ENCODE data around the gene MXRA8. TPM values are rescaled to one million over a fixed set of nuclear protein-coding genes. Genes with fewer than 3 reads are reported as not detected.

The MXRA8 gene
- total and polyA plus RNA-seq, 9 of the 15 experiments (the other 6 are each of a cell fraction or from before 2014, with no cell fraction given): 0.66 to 11.3 (median 6.3) TPM

DNA sequence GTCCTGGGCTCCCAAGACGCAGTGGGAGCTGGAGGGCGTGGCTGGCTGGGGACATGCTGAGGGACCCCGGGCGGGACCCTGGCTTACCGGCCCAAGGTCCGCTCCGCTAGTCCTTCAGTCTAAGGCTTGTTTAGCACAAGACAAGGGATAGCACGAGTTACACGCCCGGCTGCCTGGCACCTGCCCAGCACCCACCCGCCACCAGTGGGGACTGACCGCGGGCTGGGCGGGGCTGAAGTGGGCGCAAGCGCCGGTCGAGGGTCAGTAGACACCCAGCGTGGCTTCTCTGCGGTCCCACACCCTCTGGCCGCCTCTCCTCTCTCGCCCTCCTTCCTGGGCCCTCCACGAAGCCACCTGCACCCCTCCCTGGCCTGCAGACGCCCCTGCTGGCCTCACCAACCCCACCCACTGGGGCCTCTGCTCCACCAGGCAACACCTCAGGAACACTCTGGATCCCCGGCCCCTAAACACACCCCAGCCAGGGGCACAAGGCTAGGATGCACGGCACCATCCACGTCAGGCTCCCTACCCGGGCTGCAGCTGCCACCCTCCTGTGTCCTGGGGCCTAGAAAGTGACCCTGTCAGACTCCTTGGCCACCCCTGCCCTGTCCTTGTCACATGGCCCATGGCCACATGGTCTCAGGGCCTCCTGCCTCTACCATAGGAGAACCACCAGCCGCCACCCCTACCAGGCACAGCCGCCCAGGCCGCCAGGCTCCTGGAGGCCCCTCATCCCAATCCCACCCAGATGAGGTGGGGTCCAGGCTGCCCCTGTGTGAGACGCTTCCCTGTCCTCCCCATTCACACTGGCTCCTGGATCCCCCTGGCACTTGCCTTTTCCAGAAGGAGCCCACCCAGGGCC, 21.2 kb downstream of the MXRA8 start (continued):
- no peak for TF ChIP-seq SMAD2 (IDR thresholded peaks at IDR 0.05; ENCODE audit: low read depth, low read length)
- TF ChIP-seq EHMT2 (IDR thresholded peaks at IDR 0.05): no peak
- no peak for TF ChIP-seq POLR2B (IDR thresholded peaks at IDR 0.05; ENCODE audit: low read depth, partially characterized antibody)
- TF ChIP-seq, protein P1, sequence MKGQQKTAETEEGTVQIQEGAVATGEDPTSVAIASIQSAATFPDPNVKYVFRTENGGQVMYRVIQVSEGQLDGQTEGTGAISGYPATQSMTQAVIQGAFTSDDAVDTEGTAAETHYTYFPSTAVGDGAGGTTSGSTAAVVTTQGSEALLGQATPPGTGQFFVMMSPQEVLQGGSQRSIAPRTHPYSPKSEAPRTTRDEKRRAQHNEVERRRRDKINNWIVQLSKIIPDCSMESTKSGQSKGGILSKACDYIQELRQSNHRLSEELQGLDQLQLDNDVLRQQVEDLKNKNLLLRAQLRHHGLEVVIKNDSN (CRISPR knock-in tag; IDR thresholded peaks at IDR 0.05): no peak
- TF ChIP-seq, protein P2, sequence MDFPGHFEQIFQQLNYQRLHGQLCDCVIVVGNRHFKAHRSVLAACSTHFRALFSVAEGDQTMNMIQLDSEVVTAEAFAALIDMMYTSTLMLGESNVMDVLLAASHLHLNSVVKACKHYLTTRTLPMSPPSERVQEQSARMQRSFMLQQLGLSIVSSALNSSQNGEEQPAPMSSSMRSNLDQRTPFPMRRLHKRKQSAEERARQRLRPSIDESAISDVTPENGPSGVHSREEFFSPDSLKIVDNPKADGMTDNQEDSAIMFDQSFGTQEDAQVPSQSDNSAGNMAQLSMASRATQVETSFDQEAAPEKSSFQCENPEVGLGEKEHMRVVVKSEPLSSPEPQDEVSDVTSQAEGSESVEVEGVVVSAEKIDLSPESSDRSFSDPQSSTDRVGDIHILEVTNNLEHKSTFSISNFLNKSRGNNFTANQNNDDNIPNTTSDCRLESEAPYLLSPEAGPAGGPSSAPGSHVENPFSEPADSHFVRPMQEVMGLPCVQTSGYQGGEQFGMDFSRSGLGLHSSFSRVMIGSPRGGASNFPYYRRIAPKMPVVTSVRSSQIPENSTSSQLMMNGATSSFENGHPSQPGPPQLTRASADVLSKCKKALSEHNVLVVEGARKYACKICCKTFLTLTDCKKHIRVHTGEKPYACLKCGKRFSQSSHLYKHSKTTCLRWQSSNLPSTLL (IDR thresholded peaks at IDR 0.05): no peak

DNA sequence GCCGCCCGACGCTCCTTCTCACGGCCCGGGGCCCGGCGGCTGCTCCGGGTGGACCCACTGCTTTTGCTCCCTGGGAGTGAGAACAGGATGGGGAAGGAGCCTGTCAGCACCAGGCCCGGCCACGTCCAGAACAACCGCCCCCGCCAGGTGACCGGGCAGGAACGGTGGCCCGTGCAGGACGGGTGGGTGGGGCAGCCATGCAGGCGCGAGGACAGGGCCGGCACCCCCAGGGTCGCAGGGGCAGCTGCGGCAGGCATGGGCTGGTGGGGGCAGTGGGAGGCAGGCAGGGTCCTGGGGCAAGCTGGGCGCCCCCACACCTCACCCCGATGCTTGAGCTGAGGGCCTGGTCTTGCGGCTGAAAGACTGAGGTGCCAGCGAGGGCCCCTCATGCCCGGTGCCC, 21.9 kb downstream of the MXRA8 start:
- BruUV-seq (replicated peaks): no TSS peak
- Histone ChIP-seq H4K20me1 (replicated peaks; ENCODE audit: control insufficient read depth, insufficient read depth, low read length) (peaks cover 26% of the 10 kb centered on the region; the same call in 1 of the 2 replicates), H3K9ac (ENCODE audit: insufficient read depth in 1 of 2, low read depth in 2 of 2, low read length in 2 of 2) (no peak overlapping the region), H3K4me1 (replicated peaks in 1 of 2; ENCODE audit: control insufficient read depth in 2 of 2, insufficient read depth in 2 of 2, low read length in 2 of 2) (peaks cover 0 to 85% of the 10 kb centered on the region in 2 experiments; a peak in 2 of 5 replicates), H3K36me3 (ENCODE audit: control insufficient read depth, insufficient read depth, low read length) (peaks cover 69% of the 10 kb centered on the region; the same call in 2 of the 3 replicates), H3K4me3 (no peak overlapping the region), H3K27me3 (ENCODE audit: control insufficient read depth in 2 of 2, insufficient read depth in 2 of 2, low read length in 2 of 2) (no peaks in the 10 kb centered on the region), H3K79me2 (ENCODE audit: control insufficient read depth, insufficient read depth, low read length) (peaks cover 2% of the 10 kb centered on the region; the same call in 1 of the 3 replicates), H3K27ac (ENCODE audit: extremely low read depth, low read depth, low read length) (no peak overlapping the region), H2AFZ (ENCODE audit: low read depth, low read length) (no peak overlapping the region), H3K9me1 (ENCODE audit: control insufficient read depth, insufficient read depth, low read length) (peaks cover 7% of the 10 kb centered on the region), H3K9me3 (replicated peaks; ENCODE audit: control insufficient read depth, insufficient read depth, low read depth, low read length) (peaks cover 2% of the 10 kb centered on the region; the same call in 1 of the 2 replicates), H3K4me2 (ENCODE audit: insufficient read depth, low read length) (no peak overlapping the region)
- no peak for DNase-seq (ENCODE audit: extremely low read depth in 1 of 4, low spot score in 3 of 4)
- no peak for ATAC-seq
- POLR2A ChIA-PET: interaction anchor here (0.6 to 2.1 kb wide), 5 partner anchors 8 to 89 kb away, joined by 3 to 7 read pairs (median 4); no protein-coding TSS in a partner anchor
- WGBS (ENCODE audit: insufficient coverage, low coverage, missing lambda C conversion rate): 93% methylated on average over 23 of the region's 26 CpGs
- intact Hi-C loops (cut with micrococcal nuclease): no loop called here
- in situ Hi-C loops (cut with MboI): no loop called here
- TF ChIP-seq POLR2G (IDR thresholded peaks at IDR 0.05; ENCODE audit: low read depth, low read length) (peak; percentile 53; the same call in 1 of the 2 replicates), STAT5B (CRISPR knock-in tag; IDR thresholded peaks at IDR 0.05) (no peak), RBFOX2 (IDR thresholded peaks at IDR 0.05; ENCODE audit: low read depth, low read length) (peak; percentile 12; the same call in 1 of the 2 replicates)
- TF ChIP-seq, protein P3, sequence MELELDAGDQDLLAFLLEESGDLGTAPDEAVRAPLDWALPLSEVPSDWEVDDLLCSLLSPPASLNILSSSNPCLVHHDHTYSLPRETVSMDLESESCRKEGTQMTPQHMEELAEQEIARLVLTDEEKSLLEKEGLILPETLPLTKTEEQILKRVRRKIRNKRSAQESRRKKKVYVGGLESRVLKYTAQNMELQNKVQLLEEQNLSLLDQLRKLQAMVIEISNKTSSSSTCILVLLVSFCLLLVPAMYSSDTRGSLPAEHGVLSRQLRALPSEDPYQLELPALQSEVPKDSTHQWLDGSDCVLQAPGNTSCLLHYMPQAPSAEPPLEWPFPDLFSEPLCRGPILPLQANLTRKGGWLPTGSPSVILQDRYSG (tag; conservative IDR thresholded peaks at IDR 0.05; ENCODE audit: low read depth): no peak
- TF ChIP-seq, protein P4, sequence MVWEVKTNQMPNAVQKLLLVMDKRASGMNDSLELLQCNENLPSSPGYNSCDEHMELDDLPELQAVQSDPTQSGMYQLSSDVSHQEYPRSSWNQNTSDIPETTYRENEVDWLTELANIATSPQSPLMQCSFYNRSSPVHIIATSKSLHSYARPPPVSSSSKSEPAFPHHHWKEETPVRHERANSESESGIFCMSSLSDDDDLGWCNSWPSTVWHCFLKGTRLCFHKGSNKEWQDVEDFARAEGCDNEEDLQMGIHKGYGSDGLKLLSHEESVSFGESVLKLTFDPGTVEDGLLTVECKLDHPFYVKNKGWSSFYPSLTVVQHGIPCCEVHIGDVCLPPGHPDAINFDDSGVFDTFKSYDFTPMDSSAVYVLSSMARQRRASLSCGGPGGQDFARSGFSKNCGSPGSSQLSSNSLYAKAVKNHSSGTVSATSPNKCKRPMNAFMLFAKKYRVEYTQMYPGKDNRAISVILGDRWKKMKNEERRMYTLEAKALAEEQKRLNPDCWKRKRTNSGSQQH (CRISPR knock-in tag; IDR thresholded peaks at IDR 0.05): no peak
- CTCF ChIA-PET (ENCODE audit: low intra/inter-chr PET ratio): no interaction called here
- no peak for FAIRE-seq
